Kidney (tissue), 14 donors: ENCODE measurements around the gene GXYLT1. TPM values are rescaled to one million over a fixed set of nuclear protein-coding genes. Genes with fewer than 3 reads are reported as not detected.

Experiments used
- DNase-seq, 5 donors: peaks; one replicate each; pipeline ENCODE4 v3.0.0-alpha.2; 2013 to 2020
- FAIRE-seq: peaks from 2 replicates; lab custom pipeline; 2012; peaks lifted over from hg19 to GRCh38; lab: Jason Lieb, UNC
- H3K27ac ChIP-seq, 2 donors: one replicate each; pipeline ENCODE4 v1.7.0; 2013; ENCODE audit warnings: low read depth in 2 of 2, low read length in 2 of 2, inconsistent platforms in 1 of 2
- H3K27me3 ChIP-seq: one replicate; pipeline ENCODE4 v1.7.1; 2013; ENCODE audit warnings: low read length, inconsistent platforms; ENCODE audit not compliant: control insufficient read depth, insufficient read depth
- H3K36me3 ChIP-seq, 3 donors: one replicate each; pipeline versions ENCODE4 v1.7.0 to v1.7.1; 2013; ENCODE audit warnings: low read length in 3 of 3, control low read depth in 1 of 3, inconsistent platforms in 1 of 3; ENCODE audit not compliant: insufficient read depth in 3 of 3, control insufficient read depth in 2 of 3
- H3K4me1 ChIP-seq, 3 donors: one replicate each; pipeline versions ENCODE4 v1.7.0 to v1.7.1; 2013; ENCODE audit warnings: low read length in 3 of 3, inconsistent platforms in 1 of 3, low read depth in 1 of 3; ENCODE audit not compliant: control insufficient read depth in 2 of 3, insufficient read depth in 2 of 3
- H3K4me3 ChIP-seq, 3 donors: one replicate each; pipeline versions ENCODE4 v1.7.0 to v1.8.1; 2013; ENCODE audit warnings: low read length in 3 of 3, control low read depth in 1 of 3, inconsistent platforms in 1 of 3
- H3K9ac ChIP-seq, 3 donors: one replicate each; pipeline versions ENCODE4 v1.7.0 to v1.7.1; 2013; ENCODE audit warnings: low read length in 3 of 3, control low read depth in 1 of 3, inconsistent platforms in 1 of 3
- H3K9me3 ChIP-seq, 3 donors: one replicate each; pipeline versions ENCODE4 v1.7.0 to v1.7.1; 2013; ENCODE audit warnings: low read length in 3 of 3, control low read depth in 1 of 3, inconsistent platforms in 1 of 3; ENCODE audit not compliant: control insufficient read depth in 2 of 3, insufficient read depth in 1 of 3
- intact Hi-C: fragments of 100-400 bp; cut with DNase I; formaldehyde crosslinking; loops from one replicate; pipeline ENCODE4 v1.11.1; 2022
- polyA plus RNA-seq: library from polyadenylated mRNA; stranded (reverse); fragments of 350-450 nt; fragmentation: Illumina TruSeq; extraction: RNeasy Lipid Tissue Mini Kit (QIAGEN cat#74804); gene quantifications from one replicate; pipeline ENCODE4 v1.2.3, GENCODE V29; 2014; ENCODE audit warnings: low read depth, low replicate concordance; ENCODE audit not compliant: insufficient read depth
- total RNA-seq: library from RNA; stranded (reverse); fragmentation: NEBNext Ultra II Directional; extraction: Animal tissue kit (Norgen Biotek cat#: 25700); gene quantifications from one replicate; pipeline ENCODE4 v1.2.1, GENCODE V29; 2021
- TF ChIP-seq, protein P1 (sequence below): IDR thresholded peaks from 3 replicates; pipeline ENCODE4 v1.5.1; 2012; ENCODE audit warnings: mild to moderate bottlenecking, moderate library complexity, borderline replicate concordance; ENCODE audit not compliant: insufficient read depth; ENCODE audit errors: extremely low read depth
- donor health status: control.
- donor health status: control.
- donor health status: control.
- donor health status: control.
- donor health status: control.
- donor health status: DM: yes; HTN: yes; CAD: no.
- donor health status: Normal renal cell carcinoma (clear cell type).

The GXYLT1 gene
- total and polyA plus RNA-seq, 2 donors from 2014 or later: 3.2 to 13.4 TPM

GRCh38 chr12:42130672-42131402 lies 13.8 kb downstream of the GXYLT1 start:
- Histone ChIP-seq H3K27ac (peak overlapping the region in 1 of 2 donors; percentile 13), H3K9me3 (no peaks in the 10 kb centered on the region), H3K4me3 (peak overlapping the region in 1 of 3 donors; percentile 18), H3K27me3 (no peaks in the 10 kb centered on the region), H3K36me3 (no peaks in the 10 kb centered on the region), H3K4me1 (peaks cover 0 to 9% (median 0%) of the 10 kb centered on the region in 3 donors), H3K9ac (no peak overlapping the region)
- DNase-seq (peak in 2 of 5 donors; percentile 9 to 10), FAIRE-seq (no peak)
- intact Hi-C loops: no loop called here
- TF ChIP-seq, protein P1, sequence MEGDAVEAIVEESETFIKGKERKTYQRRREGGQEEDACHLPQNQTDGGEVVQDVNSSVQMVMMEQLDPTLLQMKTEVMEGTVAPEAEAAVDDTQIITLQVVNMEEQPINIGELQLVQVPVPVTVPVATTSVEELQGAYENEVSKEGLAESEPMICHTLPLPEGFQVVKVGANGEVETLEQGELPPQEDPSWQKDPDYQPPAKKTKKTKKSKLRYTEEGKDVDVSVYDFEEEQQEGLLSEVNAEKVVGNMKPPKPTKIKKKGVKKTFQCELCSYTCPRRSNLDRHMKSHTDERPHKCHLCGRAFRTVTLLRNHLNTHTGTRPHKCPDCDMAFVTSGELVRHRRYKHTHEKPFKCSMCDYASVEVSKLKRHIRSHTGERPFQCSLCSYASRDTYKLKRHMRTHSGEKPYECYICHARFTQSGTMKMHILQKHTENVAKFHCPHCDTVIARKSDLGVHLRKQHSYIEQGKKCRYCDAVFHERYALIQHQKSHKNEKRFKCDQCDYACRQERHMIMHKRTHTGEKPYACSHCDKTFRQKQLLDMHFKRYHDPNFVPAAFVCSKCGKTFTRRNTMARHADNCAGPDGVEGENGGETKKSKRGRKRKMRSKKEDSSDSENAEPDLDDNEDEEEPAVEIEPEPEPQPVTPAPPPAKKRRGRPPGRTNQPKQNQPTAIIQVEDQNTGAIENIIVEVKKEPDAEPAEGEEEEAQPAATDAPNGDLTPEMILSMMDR: no peak

DNA sequence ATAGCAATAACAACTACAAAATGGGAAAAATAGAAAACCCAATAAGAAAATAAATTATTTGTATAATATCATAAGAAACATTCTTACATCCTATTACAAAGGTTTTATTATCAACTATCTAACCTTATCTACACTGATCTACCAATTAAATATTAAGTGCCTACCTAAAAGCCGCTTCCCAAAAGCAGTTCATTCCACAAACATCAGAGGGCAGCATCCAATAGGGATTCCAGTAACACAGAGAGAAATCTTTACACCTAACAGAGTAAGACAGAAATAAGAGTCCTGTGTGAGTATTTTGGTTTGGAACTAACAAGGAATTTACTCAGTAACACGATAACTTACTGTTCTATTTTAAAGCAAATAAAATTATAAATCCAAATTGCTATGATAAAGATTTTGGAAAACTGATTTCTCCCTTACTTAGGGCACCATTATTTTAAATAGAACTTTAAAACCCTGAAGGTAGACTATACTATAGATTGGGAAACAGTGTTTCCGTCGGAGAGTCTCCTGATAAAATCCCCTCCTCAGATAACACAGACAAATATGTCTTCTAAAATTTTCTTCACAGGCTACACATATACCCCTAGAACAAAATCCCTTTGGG lies 15.0 kb downstream of the GXYLT1 start:
- intact Hi-C loops: no loop called here
- Histone ChIP-seq H3K36me3 (no peaks in the 10 kb centered on the region), H3K9me3 (no peaks in the 10 kb centered on the region), H3K27me3 (no peaks in the 10 kb centered on the region), H3K9ac (no peak overlapping the region), H3K27ac (no peak overlapping the region), H3K4me1 (peaks cover 0 to 13% (median 4%) of the 10 kb centered on the region in 3 donors), H3K4me3 (no peak overlapping the region)
- DNase-seq (peak in 3 of 5 donors; percentile 62 to 88 (median 87)), FAIRE-seq (peak; percentile 98)
- TF ChIP-seq, protein P1: peak; percentile 83

DNA sequence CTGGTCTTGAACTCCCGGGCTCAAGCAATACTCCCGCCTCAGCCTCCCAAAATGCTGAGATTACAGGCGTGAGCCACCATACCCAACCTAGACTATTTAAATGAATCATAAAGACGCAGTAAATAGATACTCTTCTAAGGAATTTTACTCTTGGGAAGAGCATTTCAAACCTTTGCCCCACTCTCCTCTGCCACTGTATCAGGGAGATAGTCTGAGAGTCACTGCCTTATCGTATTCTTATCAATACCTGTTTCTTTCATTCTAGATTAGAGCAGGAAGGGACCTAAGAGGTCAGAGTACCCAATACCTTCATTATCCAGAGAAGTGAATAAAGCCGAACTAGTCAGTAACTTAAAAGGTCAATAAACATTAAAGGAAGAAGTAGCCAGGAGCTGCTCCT lies 15.8 kb downstream of the GXYLT1 start:
- H3K4me3 ChIP-seq: no peak overlapping the region
- TF ChIP-seq, protein P1: no peak
- no peaks in the 10 kb centered on the region for H3K27me3 ChIP-seq
- no peak overlapping the region for H3K27ac ChIP-seq
- intact Hi-C loops: no loop called here
- H3K9ac ChIP-seq: no peak overlapping the region
- DNase-seq (no peak), FAIRE-seq (no peak)
- peaks cover 0 to 13% (median 5%) of the 10 kb centered on the region in 3 donors for H3K4me1 ChIP-seq
- no peaks in the 10 kb centered on the region for H3K9me3 ChIP-seq
- no peaks in the 10 kb centered on the region for H3K36me3 ChIP-seq
